ENCODE data around the gene INPP5A.
"Not testable (repeated sequence)": the region's sequence is repeated elsewhere in the genome, so short reads cannot be mapped to it uniquely, and the experiment has no call there.

The INPP5A gene

DNA sequence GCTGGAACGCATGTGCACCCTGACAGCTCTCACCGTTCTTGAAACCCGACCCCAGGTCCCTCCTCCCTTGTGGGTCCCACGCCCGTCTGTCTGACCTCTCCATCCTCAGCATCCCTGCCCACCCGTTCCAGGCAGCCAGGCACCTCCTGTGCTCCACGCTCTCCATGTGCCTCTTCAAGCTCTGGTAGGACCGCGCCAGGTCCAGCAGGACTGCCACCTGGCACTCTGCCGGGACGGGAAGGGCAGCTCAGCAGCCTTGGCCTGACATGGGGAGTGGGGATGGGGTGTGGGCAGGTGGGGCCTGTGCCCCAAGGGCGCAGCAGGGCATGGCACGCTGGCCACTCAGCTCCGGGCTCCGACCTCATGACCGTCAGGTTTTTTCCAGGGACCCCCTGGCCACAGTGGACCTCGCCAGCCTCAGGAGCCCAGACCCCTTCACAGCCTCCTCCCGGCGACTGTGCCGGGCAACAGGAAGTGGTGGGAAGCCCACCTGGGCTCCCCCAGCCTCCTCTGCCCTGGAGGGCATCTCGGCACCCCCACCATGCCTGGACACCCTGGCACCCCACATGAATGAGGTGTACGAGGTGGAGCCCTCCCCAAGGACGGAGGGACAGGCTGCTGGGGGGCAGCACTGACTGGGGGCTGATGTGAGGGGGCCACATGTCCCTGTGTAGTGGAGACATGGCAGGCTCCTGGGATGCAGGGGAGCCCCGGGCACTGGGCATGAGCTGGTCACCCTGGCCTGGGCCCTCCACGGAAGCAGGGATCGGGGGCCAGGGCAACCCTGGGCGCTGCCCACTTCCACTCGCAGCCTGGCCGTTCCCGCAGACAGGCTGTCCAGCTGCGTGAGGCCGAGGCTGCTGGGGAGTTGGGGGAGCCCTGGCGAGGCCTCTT lies 273.5 kb downstream of the INPP5A start:
- no peak for DNase-seq

- DNase-seq, result no peak
Observed at GRCh38 chr10:132811891-132812481, 274.4 kb downstream of the INPP5A start.

GRCh38 chr10:132812520-132812919 lies 274.9 kb downstream of the INPP5A start:
- DNase-seq, result no peak

DNA sequence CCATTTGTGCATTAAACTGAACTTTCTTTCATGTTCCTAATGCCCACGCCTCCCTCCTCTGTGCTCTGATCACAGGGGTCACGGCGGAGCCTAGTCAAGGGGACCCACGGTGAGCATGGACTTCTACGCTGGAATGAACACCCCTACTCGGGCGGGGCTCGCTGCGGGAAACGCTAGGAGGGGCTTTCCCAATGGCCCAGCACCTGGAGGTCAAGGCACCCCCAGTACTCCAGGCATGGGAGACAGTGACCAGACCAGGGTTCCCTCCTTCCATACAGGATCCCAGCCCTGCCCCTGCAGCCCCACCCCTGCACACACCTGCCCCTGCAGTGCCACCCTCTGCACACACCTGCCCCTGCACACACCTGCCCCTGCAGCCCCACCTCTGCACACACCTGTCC lies 275.4 kb downstream of the INPP5A start:
- no peak for DNase-seq

- no peak for DNase-seq
Observed at GRCh38 chr10:132813560-132814468, 276.2 kb downstream of the INPP5A start.

GRCh38 chr10:132814469-132814856 lies 276.9 kb downstream of the INPP5A start:
- no peak for DNase-seq

GRCh38 chr10:132815168-132815857 lies 277.7 kb downstream of the INPP5A start:
- no peak for DNase-seq

GRCh38 chr10:132816718-132817117 lies 279.1 kb downstream of the INPP5A start:
- DNase-seq, result no peak

DNA sequence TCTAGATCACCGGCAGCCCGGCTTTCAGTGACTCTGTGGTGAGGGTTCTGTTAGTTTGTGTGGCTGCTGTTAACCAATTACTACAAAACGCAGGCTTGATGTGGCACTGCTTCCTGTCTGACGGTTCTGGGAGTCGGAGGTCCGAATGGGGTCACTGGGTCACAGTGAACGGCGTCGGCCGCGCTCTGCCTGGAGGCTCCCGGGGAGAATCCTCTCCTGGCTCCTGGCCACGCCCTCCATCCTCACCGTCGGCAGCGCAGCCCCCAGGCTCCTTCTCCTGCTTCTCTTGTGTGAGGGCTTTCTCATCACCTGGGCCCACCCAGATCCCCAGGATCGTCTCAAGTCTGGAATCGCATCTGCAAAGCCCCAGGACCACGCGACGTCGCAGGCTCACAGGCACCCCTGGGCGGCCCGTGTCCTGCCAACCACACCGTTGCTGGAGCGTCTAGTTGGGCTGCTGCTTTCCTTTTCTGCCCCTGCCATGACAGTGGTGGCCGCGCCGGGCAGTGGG lies 280.2 kb downstream of the INPP5A start:
- DNase-seq, result no peak

DNA sequence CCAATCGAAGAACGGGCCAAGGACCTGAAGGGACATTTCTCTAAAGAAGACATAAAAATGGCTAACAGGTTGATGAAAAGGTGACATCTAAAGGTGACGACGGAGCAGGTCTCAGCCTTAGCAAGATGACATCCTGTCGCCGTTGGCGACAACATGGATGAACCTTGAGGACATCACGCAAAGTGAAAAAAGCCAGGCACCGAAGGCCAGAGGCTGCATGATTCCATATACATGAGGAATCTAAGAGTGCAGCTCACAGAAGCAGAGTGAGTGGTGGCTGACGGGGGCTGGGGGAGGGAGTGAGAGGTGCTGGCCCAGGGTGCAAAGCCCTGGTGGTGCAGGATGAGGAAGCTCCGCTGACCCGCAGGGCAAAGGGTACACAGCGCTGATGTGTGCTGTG lies 282.5 kb downstream of the INPP5A start:
- DNase-seq, result no peak

DNA sequence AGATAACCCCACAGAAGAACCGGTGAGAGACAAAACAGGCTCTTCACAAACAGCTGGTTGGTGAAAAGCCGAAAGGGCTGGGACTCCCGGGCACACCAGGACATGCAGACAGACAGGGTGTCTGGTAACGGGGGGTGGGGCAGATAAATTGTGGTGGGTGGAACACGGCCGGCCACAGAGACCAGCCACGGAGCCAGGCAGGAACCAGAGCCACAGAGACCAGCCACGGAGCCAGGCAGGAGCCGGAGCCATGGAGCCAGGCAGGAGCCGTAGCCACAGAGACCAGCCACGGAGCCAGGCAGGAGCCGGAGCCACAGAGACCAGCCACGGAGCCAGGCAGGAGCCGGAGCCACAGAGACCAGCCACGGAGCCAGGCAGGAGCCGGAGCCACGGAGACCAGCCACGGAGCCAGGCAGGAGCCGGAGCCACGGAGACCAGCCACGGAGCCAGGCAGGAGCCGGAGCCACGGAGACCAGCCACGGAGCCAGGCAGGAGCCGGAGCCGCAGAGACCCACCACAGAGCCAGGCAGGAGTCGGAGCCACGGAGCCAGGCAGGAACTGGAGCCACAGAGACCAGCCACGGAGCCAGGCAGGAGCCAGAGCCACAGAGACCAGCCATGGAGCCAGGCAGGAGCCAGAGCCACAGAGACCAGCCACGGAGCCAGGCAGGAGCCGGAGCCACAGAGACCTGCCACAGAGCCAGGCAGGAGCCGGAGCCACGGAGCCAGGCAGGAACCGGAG lies 288.4 kb downstream of the INPP5A start:
- DNase-seq, result not testable (repeated sequence)

DNA sequence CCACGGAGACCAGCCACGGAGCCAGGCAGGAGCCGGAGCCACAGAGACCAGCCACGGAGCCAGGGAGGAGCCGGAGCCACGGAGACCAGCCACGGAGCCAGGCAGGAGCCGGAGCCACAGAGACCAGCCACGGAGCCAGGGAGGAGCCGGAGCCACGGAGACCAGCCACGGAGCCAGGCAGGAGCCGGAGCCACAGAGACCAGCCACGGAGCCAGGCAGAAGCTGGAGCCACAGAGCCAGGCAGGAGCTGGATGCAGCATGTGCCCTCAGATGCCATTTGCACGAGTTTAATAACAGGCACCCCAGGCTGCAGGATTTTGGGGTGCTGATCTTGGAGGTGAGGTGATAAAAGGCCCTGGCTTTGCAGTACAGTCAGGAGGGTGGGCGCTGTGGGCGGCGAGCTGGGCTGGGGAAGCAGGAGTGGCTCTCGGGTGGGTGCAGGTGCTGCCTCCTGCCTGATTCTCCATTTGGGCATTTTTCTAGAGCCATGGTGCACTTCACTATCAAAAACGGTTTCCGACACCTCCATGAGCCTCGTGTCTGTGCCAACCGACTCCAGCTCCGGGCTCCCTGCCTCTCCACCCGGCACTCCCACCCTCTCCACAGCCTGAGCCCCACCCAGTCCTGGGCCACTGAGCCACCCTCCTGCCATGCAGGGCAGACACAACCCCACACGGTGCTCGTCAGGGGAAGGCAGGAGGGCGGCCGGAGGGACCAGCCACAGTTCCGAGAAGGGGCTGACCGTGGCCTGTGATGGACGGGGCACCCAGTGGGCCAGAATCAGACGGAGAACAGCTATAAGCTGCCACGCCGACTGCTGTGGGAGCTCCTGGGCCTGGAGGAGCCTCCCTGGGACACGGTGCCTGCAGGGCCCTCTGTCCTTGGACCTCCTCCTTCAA lies 289.2 kb downstream of the INPP5A start:
- DNase-seq, result no peak

GRCh38 chr10:132827423-132827789 lies 289.8 kb downstream of the INPP5A start:
- DNase-seq, result no peak

DNA sequence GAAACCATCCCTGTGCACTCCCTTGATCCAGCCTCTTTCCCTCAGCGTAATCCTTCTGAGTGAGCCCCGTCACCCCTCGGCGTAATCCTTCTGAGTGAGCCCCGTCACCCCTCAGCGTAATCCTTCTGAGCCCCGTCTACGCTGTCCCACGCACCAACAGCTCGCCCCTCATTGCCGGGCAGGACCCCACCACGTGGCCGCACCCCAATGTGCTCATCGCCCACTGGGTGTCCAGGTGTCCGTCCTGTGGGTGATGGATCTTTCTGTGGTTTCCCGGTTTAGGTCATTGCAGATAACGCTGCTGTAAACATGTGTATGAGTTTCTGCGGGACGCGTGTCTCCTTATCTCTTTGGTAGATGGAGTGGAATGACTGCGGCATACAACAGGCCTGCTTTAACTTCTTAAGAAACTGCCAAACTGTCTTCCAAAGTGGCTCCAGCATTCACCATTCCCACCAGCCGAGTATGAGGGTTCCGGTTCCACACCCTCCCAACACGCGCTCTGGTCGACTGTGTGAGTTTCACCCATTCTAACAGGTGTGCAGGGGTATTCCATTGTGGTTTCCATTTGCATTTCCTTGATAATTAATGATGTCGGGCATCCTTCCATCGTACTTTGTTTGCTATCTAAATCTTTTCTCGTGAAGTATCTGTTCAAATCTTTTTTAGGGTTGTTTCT lies 290.4 kb downstream of the INPP5A start:
- no peak for DNase-seq

DNA sequence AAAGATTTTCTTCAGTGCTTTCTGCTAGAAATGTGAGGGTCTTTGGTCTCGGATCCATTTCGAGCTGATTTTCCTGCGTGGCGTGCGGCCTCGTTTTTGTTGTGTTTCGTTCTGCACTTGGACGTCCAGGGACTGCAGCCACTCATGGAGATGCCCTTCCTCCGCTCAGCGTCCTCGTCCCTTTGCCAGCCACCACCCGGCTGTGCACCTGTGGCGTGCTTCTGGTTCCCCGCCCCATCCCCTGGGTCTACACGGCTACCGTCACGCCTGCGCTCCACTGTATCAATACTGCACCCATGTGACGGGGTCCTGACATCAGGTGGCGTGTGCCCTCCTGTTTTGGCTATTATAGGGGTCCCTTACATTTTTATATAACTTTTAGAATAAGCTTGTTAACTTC lies 291.1 kb downstream of the INPP5A start:
- DNase-seq, result no peak

- no peak for DNase-seq
Observed at GRCh38 chr10:132829403-132829802, 291.8 kb downstream of the INPP5A start.

DNA sequence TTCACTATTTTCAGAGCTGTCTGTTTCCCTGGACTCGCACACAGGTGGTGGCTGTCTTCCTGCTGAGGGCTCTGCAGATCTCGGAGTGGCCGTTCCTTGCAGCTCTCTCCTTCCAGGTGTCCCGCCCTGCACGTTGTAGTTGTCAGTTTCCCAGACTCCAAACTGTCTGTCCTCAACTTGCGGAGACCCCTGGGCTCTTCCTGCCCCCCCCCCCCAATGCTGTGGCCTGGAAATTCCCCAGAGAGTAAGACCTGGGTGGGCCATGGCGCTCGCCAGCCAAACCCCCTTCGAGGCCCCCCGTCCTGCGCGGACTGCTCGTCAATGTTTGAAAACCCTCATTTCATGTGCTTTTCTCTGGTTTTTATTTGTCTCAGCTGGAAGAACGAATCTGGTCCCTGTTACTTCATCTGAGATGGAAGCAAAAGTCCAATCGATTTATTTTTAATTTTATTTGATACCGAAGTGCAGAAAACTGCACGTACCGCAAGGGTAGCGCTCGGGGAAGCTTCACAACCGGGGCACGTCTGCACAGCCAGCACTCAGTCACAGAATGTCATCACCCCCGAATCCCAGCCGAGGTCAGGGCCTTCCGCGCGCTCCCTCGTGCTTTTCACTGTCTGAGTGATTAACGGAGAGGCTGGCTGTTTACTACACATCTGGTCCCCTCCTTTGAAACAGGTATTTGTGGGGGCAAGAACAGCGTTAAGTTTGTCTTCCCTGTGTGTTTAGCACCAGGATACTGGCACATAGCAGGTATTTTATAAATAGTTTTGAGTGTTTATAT lies 294.8 kb downstream of the INPP5A start:
- DNase-seq, result no peak
